ENCODE data around the gene MYOG.

MYOG gene

DNA sequence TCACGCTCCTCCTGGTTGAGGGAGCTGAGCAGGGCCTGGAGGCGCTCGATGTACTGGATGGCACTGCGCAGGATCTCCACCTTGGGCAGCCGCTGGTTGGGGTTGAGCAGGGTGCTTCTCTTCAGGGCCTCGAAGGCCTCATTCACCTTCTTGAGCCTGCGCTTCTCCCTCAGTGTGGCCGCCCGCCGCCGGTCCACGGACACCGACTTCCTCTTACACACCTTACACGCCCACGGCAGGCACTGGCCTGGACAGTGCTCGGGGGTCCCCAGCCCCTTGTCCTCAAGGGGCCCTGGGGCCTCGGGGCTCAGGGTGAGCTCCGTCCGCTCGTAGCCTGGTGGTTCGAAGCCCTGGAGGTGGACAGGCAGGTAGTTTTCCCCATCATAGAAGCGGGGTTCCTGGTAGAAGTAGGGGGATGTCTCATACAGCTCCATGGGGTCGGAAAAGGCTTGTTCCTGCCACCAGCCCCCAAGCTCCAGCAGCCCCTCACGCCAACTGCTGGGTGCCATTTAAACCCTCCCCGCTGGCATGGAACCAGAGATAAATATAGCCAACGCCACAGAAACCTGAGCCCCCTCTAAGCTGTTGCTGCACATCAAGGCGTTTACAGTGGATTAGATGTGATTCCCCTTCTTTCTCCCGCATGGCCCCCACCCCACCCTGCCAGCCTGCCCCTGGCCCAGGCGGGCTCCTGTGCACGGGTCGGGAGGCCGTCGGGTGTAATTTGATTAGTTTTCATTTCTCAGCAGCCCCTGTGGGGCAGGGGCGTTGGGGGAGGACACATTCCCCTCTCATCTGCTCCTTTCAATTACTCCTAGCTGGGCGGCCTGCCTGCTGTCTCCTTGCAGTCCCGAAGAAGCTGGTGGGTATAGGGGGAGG, at the start of gene MYOG:
Gene MYOG, minus strand, starts transcription at position 485 of the 879 bp plus-strand sequence. Its CDS starts 51 bp downstream, at position 434.
- no peaks in the 10 kb centered on the region for H3K4me1 Mint-ChIP-seq (ENCODE audit: low read depth)
- no peak within 1 kb of the TSS for H3K4me3 Mint-ChIP-seq
- H3K36me3 Mint-ChIP-seq (ENCODE audit: low read depth): no peaks in the 10 kb centered on the region
- no peak within 1 kb of the TSS for H3K27ac Mint-ChIP-seq
- no peaks in the 10 kb centered on the region for H3K9me3 Mint-ChIP-seq
- peaks cover 4% of the 10 kb centered on the region for H3K27me3 Mint-ChIP-seq (ENCODE audit: low read depth)

DNA sequence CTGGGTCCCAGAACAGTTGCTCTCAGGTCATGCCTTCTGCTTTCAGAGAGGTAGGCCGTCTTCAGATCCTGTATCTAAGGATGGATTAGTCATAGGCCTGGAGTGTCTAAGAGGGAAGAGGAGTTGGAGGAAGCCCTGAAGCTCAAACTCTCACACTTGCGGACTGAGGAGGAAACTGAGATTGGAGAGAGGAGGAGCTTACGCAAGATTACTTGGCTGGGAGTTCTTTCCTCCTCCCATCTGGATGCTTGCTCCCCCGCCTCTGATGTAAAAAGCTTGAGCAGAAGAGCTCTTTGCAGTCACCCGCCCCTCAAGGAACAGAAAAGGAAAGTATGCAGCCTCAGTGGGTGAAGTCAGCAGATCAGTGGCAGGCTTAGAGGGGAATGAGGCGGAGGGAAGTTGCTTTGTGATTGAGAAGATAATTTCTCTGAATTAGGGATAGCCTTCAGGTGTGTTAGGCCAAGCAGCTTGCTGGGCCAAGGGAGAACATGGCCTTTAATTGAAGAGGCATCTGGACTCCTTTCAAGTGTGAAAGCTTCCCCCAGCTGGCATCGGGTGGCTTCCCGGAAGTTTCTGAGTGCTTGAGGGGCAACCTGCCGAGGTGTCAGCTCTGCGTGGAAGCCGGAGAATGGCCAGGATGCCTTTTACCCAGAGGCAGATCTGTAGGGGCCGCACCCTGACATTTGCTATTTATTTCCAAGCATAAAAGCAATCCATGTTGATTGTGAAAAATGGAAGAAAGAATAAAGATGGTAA, 48.3 kb upstream of the MYOG start:
- Mint-ChIP-seq H3K4me1 (ENCODE audit: low read depth) (peaks cover 5% of the 10 kb centered on the region), H3K9me3 (no peaks in the 10 kb centered on the region), H3K4me3 (no peak overlapping the region), H3K27ac (no peak overlapping the region), H3K36me3 (ENCODE audit: low read depth) (no peaks in the 10 kb centered on the region), H3K27me3 (ENCODE audit: low read depth) (peaks cover 25% of the 10 kb centered on the region)

DNA sequence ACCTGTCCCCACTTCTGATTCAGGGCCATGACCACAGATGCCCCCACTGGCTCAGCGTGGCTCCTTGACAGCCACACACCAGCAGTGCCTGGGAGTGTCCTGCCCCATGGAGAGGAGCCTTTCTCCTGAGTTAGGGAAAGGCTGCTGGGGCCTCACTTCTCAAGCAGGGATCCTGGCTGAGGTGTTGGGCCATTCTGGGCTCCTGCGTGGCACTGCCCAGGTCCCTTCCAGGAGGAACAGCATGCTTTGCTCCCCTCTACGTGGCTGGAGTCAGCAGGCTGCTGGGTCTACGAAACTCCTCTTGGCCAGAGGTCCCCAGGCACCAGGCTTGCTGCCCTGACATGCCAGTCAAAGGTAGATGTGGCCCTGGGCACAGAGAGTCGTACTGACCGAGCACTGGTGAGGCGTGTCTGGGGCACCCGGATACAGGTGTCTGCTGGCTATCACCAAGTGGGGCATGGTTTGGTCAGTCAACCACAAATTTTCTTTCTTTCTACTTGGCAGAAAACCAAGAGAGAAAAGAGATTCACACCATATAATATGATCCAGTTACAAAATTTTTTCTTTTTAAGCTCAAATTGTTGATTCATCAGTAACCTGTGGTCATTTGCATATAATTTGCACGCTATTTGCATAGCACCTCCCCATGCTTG, 45.9 kb upstream of the MYOG start:
- peaks cover 39% of the 10 kb centered on the region for H3K27me3 Mint-ChIP-seq (ENCODE audit: low read depth)
- no peaks in the 10 kb centered on the region for H3K36me3 Mint-ChIP-seq (ENCODE audit: low read depth)

DNA sequence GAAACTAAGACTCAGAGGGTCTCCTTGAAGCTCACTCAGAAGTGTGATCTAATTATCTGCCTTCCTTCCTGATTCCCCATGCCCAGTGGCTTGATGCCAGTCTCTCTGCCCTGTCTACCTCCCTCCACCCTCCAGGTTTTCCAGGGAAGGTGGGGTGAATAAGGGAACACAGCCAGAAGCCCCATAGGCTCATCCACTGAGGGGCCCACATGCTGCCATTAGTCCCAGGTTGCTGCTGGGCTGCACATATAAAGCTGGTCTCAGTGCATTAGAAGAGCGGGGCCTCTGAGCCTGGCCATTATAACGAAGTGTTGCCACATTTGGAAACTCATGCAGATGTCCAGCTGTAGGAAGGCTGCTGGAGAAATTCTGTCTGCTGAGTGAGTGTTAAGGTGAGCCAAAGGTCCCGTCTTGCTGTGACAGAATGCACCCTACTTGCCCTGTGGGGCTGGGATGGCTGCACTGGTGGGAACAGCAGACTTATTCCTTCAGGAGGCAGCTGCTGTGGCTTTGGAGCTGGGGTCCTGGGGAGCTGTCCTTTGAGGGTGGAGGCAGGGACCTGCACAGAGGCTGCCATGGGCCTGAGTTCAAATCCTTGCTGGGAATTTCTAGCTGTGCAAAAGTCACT, 44.7 kb upstream of the MYOG start:
- Mint-ChIP-seq H3K4me3 (no peak overlapping the region), H3K27me3 (ENCODE audit: low read depth) (peaks cover 44% of the 10 kb centered on the region), H3K27ac (no peak overlapping the region), H3K9me3 (no peaks in the 10 kb centered on the region), H3K4me1 (ENCODE audit: low read depth) (no peaks in the 10 kb centered on the region), H3K36me3 (ENCODE audit: low read depth) (no peaks in the 10 kb centered on the region)

More for the DNA sequence above, 45.9 kb upstream of the MYOG start:
- Mint-ChIP-seq H3K4me3 (no peak overlapping the region), H3K9me3 (no peaks in the 10 kb centered on the region), H3K27ac (no peak overlapping the region), H3K4me1 (ENCODE audit: low read depth) (peaks cover 5% of the 10 kb centered on the region)

DNA sequence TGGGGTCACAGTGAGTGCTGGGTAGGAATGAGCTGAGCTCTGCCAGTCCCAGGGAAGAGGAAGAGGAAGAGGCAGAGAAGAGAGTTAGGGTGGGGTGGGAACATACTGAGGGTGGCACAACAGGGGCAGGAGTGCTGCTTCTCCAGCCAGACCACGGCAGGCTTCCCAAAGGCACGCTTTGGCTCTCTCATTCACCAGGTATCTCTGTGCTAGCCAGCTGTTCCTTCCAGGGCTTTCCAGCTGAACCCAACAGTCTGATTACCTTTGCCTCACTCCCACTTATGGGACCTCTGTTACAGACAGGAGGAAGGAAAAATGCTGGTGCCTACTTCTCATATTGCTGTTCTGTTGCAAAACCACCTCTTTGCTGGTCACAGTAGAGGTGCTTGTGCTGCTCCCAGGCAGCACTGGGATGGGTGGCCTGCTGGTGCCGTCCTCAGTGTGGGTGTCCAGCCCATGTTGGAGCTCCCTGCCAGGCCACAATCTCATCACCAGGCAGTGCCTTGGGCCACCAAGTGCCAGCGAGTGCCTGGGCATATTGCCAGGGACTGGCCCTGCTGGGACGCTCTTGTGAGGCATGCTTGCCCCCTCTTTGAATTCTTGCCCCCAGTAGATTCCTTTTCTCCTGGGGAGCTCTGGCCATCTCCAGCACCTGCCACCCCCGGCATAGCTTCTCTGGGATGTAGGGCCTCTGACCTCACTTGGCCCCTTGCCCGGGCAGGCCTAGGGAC, 43.9 kb upstream of the MYOG start:
- no peak overlapping the region for H3K27ac Mint-ChIP-seq
- H3K27me3 Mint-ChIP-seq (ENCODE audit: low read depth): peaks cover 52% of the 10 kb centered on the region
- no peaks in the 10 kb centered on the region for H3K9me3 Mint-ChIP-seq
- H3K4me3 Mint-ChIP-seq: no peak overlapping the region
- H3K36me3 Mint-ChIP-seq (ENCODE audit: low read depth): no peaks in the 10 kb centered on the region
- H3K4me1 Mint-ChIP-seq (ENCODE audit: low read depth): no peaks in the 10 kb centered on the region

DNA sequence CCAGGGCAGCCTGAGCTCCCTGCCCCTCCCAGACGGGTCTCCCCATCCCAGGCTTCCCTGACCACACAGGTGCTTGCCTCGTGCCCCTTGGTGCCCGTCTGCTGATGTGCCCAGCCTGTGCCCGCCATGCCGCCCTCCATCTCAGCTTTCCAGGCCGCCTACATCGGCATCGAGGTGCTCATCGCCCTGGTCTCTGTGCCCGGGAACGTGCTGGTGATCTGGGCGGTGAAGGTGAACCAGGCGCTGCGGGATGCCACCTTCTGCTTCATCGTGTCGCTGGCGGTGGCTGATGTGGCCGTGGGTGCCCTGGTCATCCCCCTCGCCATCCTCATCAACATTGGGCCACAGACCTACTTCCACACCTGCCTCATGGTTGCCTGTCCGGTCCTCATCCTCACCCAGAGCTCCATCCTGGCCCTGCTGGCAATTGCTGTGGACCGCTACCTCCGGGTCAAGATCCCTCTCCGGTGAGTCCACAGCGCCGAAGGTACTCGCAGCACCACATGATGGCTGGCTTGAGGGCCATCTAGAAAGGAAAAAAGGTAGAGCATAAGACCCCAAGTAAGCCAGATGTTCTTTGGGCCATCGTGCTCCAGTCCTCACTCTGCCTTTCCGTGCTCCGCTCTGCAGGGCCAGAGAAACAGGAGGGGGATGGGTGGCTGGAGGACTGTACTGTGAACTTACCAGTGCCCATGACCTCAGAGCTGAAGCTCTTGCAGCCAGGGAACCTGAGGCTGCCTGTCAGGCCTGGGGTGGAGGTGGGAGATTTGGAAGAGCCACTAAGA, 43.1 kb upstream of the MYOG start:
- Mint-ChIP-seq H3K27me3 (ENCODE audit: low read depth) (peaks cover 56% of the 10 kb centered on the region), H3K4me1 (ENCODE audit: low read depth) (no peaks in the 10 kb centered on the region), H3K36me3 (ENCODE audit: low read depth) (no peaks in the 10 kb centered on the region), H3K9me3 (no peaks in the 10 kb centered on the region), H3K27ac (no peak overlapping the region), H3K4me3 (no peak overlapping the region)

DNA sequence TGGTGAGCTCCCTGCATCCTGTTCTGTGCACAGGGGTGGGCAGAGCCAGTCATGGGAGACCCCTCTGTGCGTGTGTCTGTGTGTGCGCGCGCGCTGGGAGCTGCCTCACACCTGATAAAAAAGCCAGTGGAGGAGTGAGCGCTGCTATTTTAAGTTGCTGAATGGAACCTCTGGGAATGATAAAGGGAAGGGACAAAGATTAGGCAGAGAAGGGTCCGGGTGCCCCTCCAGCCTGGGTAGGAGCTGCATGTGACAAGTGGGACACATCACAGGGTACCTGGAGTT, 42.6 kb upstream of the MYOG start:
- no peak overlapping the region for H3K27ac Mint-ChIP-seq
- H3K36me3 Mint-ChIP-seq (ENCODE audit: low read depth): no peaks in the 10 kb centered on the region
- no peak overlapping the region for H3K4me3 Mint-ChIP-seq
- no peaks in the 10 kb centered on the region for H3K9me3 Mint-ChIP-seq
- peaks cover 59% of the 10 kb centered on the region for H3K27me3 Mint-ChIP-seq (ENCODE audit: low read depth)
- H3K4me1 Mint-ChIP-seq (ENCODE audit: low read depth): no peaks in the 10 kb centered on the region

DNA sequence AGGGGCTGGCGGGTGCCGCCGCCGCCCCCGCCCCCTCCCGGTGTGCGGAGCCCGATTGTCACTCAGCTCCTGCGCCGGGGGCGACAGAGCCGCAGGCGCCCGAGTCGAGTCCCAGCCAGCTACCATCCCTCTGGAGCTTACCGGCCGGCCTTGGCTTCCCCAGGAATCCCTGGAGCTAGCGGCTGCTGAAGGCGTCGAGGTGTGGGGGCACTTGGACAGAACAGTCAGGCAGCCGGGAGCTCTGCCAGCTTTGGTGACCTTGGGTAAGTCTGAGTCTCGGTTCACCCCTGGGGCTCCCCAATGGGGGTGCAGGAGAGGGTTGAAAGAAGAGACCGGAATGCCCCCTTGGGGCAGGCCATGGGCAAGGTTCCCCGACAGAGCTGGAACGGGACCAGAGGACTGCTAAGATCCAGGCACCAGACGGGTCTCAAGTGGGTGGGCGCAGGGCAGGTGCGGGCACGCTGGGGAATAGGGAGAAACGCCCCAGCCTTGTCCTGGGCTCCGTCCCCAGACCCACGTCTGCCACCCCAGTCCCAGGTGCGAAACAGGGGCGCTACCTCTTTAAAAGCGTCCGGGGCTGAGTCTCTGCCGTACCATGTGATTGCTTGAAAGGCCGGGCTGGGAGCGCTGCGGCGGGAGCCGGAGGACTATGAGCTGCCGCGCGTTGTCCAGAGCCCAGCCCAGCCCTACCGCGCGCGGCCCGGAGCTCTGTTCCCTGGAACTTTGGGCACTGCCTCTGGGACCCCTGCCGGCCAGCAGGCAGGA, 42.0 kb upstream of the MYOG start, which contains the start of gene ADORA1:
Gene ADORA1, plus strand, starts transcription at position 61 of the 765 bp plus-strand sequence. CDS start 1,116 bp downstream, outside the sequence.
- Mint-ChIP-seq H3K4me3 (peak within 1 kb of the TSS; percentile 52), H3K27ac (no peak within 1 kb of the TSS)

DNA sequence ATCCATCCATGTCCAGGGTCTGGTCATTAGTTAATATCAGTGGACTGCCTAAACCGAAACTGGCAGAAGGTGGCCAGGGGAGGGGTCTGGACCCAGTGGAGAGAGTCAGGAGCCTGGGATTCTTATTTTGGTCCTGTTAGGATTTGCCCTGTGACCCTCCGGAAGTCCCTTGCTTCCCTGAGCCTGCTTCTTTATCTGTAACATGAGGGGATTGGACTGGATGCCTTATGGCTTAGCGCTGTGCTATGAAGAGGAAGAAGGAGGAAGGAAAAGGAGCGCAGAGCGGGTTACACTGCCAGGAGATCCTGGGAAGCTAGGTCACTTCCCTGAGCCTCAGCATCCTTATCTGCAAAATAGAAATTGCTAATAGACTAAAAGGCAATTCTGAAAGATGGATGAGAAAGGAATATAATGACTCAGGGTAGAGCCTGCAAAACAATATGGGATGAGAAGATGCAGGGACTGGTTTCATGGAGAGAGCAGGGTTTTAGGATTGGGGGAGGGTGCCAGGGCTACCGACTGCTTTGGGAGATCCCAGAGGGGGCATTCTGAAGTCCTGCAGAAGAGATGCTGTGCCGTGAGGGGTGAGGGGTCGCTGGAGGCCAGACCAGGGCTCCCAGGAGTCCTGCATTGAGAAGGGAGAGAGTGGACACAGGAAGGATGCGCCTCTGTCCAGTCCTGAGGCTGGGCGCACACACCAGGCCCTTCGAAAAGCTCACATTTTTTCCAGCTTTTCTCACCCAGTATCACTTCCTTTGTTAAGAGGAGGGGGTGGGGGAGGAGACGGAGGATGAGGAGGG, 41.3 kb upstream of the MYOG start:
- H3K9me3 Mint-ChIP-seq: no peaks in the 10 kb centered on the region
- no peaks in the 10 kb centered on the region for H3K36me3 Mint-ChIP-seq (ENCODE audit: low read depth)
- no peak overlapping the region for H3K27ac Mint-ChIP-seq
- peaks cover 59% of the 10 kb centered on the region for H3K27me3 Mint-ChIP-seq (ENCODE audit: low read depth)
- peak overlapping the region; percentile 52 for H3K4me3 Mint-ChIP-seq
- H3K4me1 Mint-ChIP-seq (ENCODE audit: low read depth): no peaks in the 10 kb centered on the region

More for the DNA sequence above, 42.0 kb upstream of the MYOG start, which contains the start of gene ADORA1:
- H3K27me3 Mint-ChIP-seq (ENCODE audit: low read depth): peaks cover 59% of the 10 kb centered on the region
- no peaks in the 10 kb centered on the region for H3K4me1 Mint-ChIP-seq (ENCODE audit: low read depth)
- no peaks in the 10 kb centered on the region for H3K36me3 Mint-ChIP-seq (ENCODE audit: low read depth)
- H3K9me3 Mint-ChIP-seq: no peaks in the 10 kb centered on the region

DNA sequence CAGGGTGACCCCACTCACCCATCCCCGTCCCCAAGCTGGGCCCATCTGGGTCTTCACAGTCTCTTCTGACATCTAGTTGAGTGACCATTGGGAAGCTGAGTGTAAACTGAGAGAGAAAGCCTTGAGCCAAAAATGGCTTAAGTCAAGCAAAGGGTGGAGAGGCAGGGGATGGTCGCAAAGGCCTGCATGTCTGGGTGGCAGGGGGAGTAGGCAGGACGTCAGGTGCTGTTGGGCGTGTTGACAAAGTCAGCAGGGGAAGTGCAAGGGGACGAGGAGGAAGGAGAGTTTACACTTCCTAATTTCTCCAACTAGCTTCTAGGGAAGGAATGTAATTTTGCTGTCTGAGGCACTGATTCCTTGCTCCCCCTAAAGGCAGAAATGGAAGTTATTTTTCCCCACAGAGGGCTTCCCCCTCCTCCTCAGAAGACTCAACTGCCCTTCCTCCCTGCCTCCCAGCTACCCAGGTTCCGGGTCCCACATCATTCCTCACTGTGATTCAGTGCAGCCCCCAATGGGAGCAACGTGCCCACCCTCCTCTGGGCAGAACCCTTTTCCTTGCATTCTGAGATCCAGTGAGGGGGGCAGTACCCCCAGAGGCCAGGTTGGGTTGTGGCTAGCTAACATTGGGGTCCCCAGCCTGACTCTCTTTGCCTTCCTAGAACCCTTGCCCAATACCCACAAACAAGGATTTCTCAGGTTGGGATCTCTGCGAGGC, 40.5 kb upstream of the MYOG start:
- Mint-ChIP-seq H3K36me3 (ENCODE audit: low read depth) (no peaks in the 10 kb centered on the region), H3K27me3 (ENCODE audit: low read depth) (peaks cover 66% of the 10 kb centered on the region), H3K9me3 (no peaks in the 10 kb centered on the region), H3K27ac (no peak overlapping the region), H3K4me3 (no peak overlapping the region), H3K4me1 (ENCODE audit: low read depth) (peaks cover 4% of the 10 kb centered on the region)

DNA sequence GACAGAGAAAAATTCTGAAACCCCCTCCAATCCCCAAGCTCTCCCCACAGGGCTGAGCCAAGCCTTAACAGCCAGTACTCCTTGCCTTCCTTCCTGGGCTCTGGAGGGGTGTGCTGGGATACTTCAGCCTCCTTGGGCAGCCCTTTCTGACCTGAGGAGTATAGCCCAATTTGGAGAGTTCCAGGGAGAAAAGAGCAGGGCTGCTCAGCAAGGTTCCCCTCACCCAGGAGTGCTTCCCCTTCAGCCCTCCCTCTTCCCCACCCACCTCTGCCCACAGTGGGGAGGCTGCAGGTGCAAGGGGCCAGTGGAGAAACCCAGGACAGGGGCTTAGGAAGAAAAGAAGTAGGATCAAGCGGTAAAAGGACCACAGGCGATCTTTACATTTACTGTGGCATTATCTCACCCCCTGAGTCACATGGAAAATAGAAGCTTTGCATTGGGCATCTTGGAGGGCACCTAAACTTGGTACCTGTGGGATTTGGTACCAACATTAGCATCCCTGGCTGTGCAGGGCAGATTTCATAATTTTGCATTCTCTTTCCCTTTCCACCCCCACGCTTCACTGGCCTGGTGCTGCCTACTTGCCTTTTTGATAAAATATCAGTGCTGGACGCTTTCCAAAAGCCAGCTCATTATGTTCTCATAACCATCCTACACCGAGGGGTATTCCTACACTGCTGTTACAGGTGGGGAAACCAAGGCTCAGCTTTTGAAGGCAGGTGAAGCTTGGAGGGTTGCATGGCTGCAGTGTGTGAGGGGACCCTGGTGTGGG, 38.9 kb upstream of the MYOG start:
- Mint-ChIP-seq H3K27me3 (ENCODE audit: low read depth) (peaks cover 66% of the 10 kb centered on the region), H3K36me3 (ENCODE audit: low read depth) (no peaks in the 10 kb centered on the region), H3K4me1 (ENCODE audit: low read depth) (peaks cover 4% of the 10 kb centered on the region), H3K9me3 (no peaks in the 10 kb centered on the region), H3K4me3 (no peak overlapping the region), H3K27ac (no peak overlapping the region)

Measured in T-helper 1 cell treated with Interleukin-12 subunit alpha and Interleukin-12 subunit beta and Interleukin-4 antibody, amounts not matched to agents 30 μg/mL and 1 μg/mL, for 36 hours (primary cell).